Right lung (tissue), 10 donors: ENCODE data around the gene CAVIN1. TPM values are rescaled to one million over a fixed set of nuclear protein-coding genes. Genes with fewer than 3 reads are reported as not detected.
A peak's percentile ranks its signal among the peaks of the same experiment; 100 is the strongest.
"Not testable (repeated sequence)": the region's sequence is repeated elsewhere in the genome, so short reads cannot be mapped to it uniquely, and the experiment has no call there.

Source experiments
- DNase-seq, 2 donors: peaks; one replicate each; pipeline ENCODE4 v3.0.0-alpha.2; 2013
- long read RNA-seq, 8 donors: transcript quantifications; one replicate each; lab custom pipeline, GENCODE V29; 2026
- polyA plus RNA-seq, 5 donors: library from polyadenylated mRNA; unstranded; fragments of 120-200 nt; gene quantifications; one replicate each; pipeline versions ENCODE4 v1.2.1 to v1.2.3, GENCODE V29; 2013; ENCODE audit warnings: inconsistent platforms in 1 of 5, low replicate concordance in 1 of 5; ENCODE audit not compliant: insufficient read length in 5 of 5, insufficient read depth in 1 of 5

The CAVIN1 gene
- 100 to 1,000 TPM; 156 to 234 (median 168) TPM for polyA plus RNA-seq
- long read RNA-seq, donor 1, transcript CAVIN1-201 (2 exons, 3,828 nt) = major isoform, 101 of 117 reads
- long read RNA-seq, donor 1, partial matches to known transcripts = 0 of 117 reads
- long read RNA-seq, donor 1, other reads (novel, unspliced or antisense) = 16 of 117 reads
- long read RNA-seq, donor 2, transcript CAVIN1-201 (2 exons, 3,828 nt) = major isoform, 48 of 56 reads
- long read RNA-seq, donor 2, partial matches to known transcripts = 0 of 56 reads
- long read RNA-seq, donor 2, other reads (novel, unspliced or antisense) = 8 of 56 reads
- long read RNA-seq, donor 3, transcript CAVIN1-201 (2 exons, 3,828 nt) = major isoform, 54 of 54 reads
- long read RNA-seq, donor 3, partial matches to known transcripts = 0 of 54 reads
- long read RNA-seq, donor 3, other reads (novel, unspliced or antisense) = 0 of 54 reads
- long read RNA-seq, donor 4, transcript CAVIN1-201 (2 exons, 3,828 nt) = major isoform, 69 of 69 reads
- long read RNA-seq, donor 4, partial matches to known transcripts = 0 of 69 reads
- long read RNA-seq, donor 4, other reads (novel, unspliced or antisense) = 0 of 69 reads
- long read RNA-seq, donor 5, transcript CAVIN1-201 (2 exons, 3,828 nt) = major isoform, 107 of 124 reads
- long read RNA-seq, donor 5, partial matches to known transcripts = 0 of 124 reads
- long read RNA-seq, donor 5, other reads (novel, unspliced or antisense) = 17 of 124 reads
- long read RNA-seq, donor 6, transcript CAVIN1-201 (2 exons, 3,828 nt) = major isoform, 141 of 150 reads
- long read RNA-seq, donor 6, partial matches to known transcripts = 0 of 150 reads
- long read RNA-seq, donor 6, other reads (novel, unspliced or antisense) = 9 of 150 reads
- long read RNA-seq, donor 7, transcript CAVIN1-201 (2 exons, 3,828 nt) = major isoform, 90 of 140 reads
- long read RNA-seq, donor 7, partial matches to known transcripts = 15 of 140 reads
- long read RNA-seq, donor 7, other reads (novel, unspliced or antisense) = 35 of 140 reads
- long read RNA-seq, donor 8, transcript CAVIN1-201 (2 exons, 3,828 nt) = major isoform, 34 of 41 reads
- long read RNA-seq, donor 8, partial matches to known transcripts = 0 of 41 reads
- long read RNA-seq, donor 8, other reads (novel, unspliced or antisense) = 7 of 41 reads

GRCh38 chr17:42422958-42423712, at the start of gene CAVIN1:
Gene CAVIN1, minus strand, starts transcription at chr17:42423256. Its CDS starts 159 bp downstream, at chr17:42423097.
- peak; percentile 98 for DNase-seq

GRCh38 chr17:42467889-42468288, 44.8 kb upstream of the CAVIN1 start:
- no peak for DNase-seq

GRCh38 chr17:42463976-42464400, 40.9 kb upstream of the CAVIN1 start:
- DNase-seq = no peak

- DNase-seq = no peak
Measured at GRCh38 chr17:42460371-42460770, 37.3 kb upstream of the CAVIN1 start.

GRCh38 chr17:42459801-42460281, 36.8 kb upstream of the CAVIN1 start:
- DNase-seq = peak in 1 of 2 donors; percentile 32

GRCh38 chr17:42459256-42459800, 36.3 kb upstream of the CAVIN1 start:
- peak in 1 of 2 donors; percentile 54 for DNase-seq

GRCh38 chr17:42458497-42459255, 35.6 kb upstream of the CAVIN1 start, which contains the start of gene ATP6V0A1:
Gene ATP6V0A1, plus strand, starts transcription at chr17:42458878. Its CDS starts 2,017 bp downstream, at chr17:42460895.
- peak; percentile 88 to 90 for DNase-seq

GRCh38 chr17:42457107-42457792, 34.2 kb upstream of the CAVIN1 start:
- peak in 1 of 2 donors; percentile 26 for DNase-seq

- DNase-seq = peak; percentile 68 to 74
Measured at GRCh38 chr17:42456223-42457106, 33.4 kb upstream of the CAVIN1 start.

GRCh38 chr17:42454987-42455386, 31.9 kb upstream of the CAVIN1 start:
- not testable (repeated sequence) for DNase-seq

GRCh38 chr17:42453439-42453838, 30.4 kb upstream of the CAVIN1 start:
- DNase-seq = no peak

GRCh38 chr17:42451270-42451669, 28.2 kb upstream of the CAVIN1 start:
- DNase-seq = not testable (repeated sequence)

GRCh38 chr17:42449838-42450237, 26.8 kb upstream of the CAVIN1 start:
- not testable (repeated sequence) for DNase-seq

- not testable (repeated sequence) for DNase-seq
Measured at GRCh38 chr17:42449176-42449575, 26.1 kb upstream of the CAVIN1 start.

GRCh38 chr17:42442196-42442565, 19.1 kb upstream of the CAVIN1 start:
- DNase-seq = no peak

- DNase-seq = no peak
Measured at GRCh38 chr17:42441371-42442195, 18.5 kb upstream of the CAVIN1 start.
